Glutamatergic neuron (in vitro differentiated cells): ENCODE data around the gene ERFL. TPM values are rescaled to one million over a fixed set of nuclear protein-coding genes. Genes with fewer than 3 reads are reported as not detected.

Experiments used
- DNase-seq: peaks from one replicate; pipeline ENCODE4 v3.0.0; 2022
- H3K27ac Mint-ChIP-seq: one replicate; pipeline ENCODE4 v1.8.0; 2020; ENCODE audit warnings: mild to moderate bottlenecking, mixed read lengths, inconsistent platforms; ENCODE audit not compliant: unreplicated experiment
- H3K27me3 Mint-ChIP-seq: one replicate; pipeline ENCODE4 v1.8.0; 2020; ENCODE audit warnings: mild to moderate bottlenecking, moderate library complexity, mixed read lengths, inconsistent platforms; ENCODE audit not compliant: unreplicated experiment
- H3K36me3 Mint-ChIP-seq: one replicate; pipeline ENCODE4 v1.8.0; 2020; ENCODE audit warnings: mild to moderate bottlenecking, mixed read lengths, inconsistent platforms; ENCODE audit not compliant: unreplicated experiment
- H3K4me1 Mint-ChIP-seq: one replicate; pipeline ENCODE4 v1.8.0; 2020; ENCODE audit warnings: mild to moderate bottlenecking, low read depth, mixed read lengths, inconsistent platforms; ENCODE audit not compliant: unreplicated experiment
- H3K4me3 Mint-ChIP-seq: one replicate; pipeline ENCODE4 v1.8.0; 2020; ENCODE audit warnings: mild to moderate bottlenecking, mixed read lengths, inconsistent platforms; ENCODE audit not compliant: unreplicated experiment
- H3K9me3 Mint-ChIP-seq: one replicate; pipeline ENCODE4 v1.8.0; 2020; ENCODE audit warnings: mild to moderate bottlenecking, moderate library complexity, mixed read lengths, inconsistent platforms; ENCODE audit not compliant: unreplicated experiment
- total RNA-seq: library from RNA; stranded (reverse); fragmentation: NEBNext Ultra II Directional; extraction: Animal tissue kit (Norgen Biotek cat#: 25700); gene quantifications from one replicate; pipeline ENCODE4 v1.2.1, GENCODE V29; 2021; ENCODE audit not compliant: unreplicated experiment
- TF ChIP-seq, protein P1 (sequence below): fragments of 200-600 bp; sonication (generic); IDR thresholded peaks from one replicate; pipeline ENCODE4 v1.5.0; 2021; ENCODE audit not compliant: partially characterized antibody, unreplicated experiment

The ERFL gene
- total RNA-seq, 1 donor from 2014 or later = 1.6 TPM

DNA sequence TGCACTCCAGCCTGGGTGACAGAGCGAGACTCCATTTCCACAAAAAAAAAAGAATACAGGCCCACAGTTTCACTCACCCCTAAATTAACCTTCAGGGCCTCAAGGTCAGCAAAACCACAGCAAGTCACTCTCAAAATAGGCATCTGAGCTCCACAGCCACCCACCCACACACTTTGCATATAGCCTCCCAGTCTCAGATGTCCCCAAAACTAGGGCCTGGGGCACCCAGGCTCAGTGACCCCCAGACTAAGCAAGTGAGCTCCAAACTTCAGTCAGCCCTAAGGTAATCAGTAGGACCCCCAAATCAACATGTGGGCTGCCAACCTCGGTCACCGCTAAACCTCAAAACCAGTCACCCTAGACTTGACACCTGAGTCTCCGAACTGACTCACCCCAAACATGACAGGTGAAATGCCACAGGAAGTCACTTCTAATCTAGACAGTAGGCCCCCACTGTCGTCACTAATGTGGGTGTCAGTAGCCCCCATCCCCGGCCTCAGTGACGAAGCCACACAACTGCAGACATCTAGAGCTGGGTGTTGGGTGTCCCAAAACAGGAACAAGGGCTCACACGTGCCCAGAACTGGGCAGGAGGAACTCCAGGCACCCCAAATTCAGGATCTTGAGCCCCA lies 17.0 kb upstream of the ERFL start:
- H3K9me3 Mint-ChIP-seq = peaks cover 13% of the 10 kb centered on the region
- no peak overlapping the region for H3K27ac Mint-ChIP-seq
- peaks cover 6% of the 10 kb centered on the region for H3K36me3 Mint-ChIP-seq
- H3K4me1 Mint-ChIP-seq = no peaks in the 10 kb centered on the region
- TF ChIP-seq, protein P1, sequence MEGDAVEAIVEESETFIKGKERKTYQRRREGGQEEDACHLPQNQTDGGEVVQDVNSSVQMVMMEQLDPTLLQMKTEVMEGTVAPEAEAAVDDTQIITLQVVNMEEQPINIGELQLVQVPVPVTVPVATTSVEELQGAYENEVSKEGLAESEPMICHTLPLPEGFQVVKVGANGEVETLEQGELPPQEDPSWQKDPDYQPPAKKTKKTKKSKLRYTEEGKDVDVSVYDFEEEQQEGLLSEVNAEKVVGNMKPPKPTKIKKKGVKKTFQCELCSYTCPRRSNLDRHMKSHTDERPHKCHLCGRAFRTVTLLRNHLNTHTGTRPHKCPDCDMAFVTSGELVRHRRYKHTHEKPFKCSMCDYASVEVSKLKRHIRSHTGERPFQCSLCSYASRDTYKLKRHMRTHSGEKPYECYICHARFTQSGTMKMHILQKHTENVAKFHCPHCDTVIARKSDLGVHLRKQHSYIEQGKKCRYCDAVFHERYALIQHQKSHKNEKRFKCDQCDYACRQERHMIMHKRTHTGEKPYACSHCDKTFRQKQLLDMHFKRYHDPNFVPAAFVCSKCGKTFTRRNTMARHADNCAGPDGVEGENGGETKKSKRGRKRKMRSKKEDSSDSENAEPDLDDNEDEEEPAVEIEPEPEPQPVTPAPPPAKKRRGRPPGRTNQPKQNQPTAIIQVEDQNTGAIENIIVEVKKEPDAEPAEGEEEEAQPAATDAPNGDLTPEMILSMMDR = no peak
- DNase-seq = no peak
- peaks cover 20% of the 10 kb centered on the region for H3K27me3 Mint-ChIP-seq
- no peak overlapping the region for H3K4me3 Mint-ChIP-seq

DNA sequence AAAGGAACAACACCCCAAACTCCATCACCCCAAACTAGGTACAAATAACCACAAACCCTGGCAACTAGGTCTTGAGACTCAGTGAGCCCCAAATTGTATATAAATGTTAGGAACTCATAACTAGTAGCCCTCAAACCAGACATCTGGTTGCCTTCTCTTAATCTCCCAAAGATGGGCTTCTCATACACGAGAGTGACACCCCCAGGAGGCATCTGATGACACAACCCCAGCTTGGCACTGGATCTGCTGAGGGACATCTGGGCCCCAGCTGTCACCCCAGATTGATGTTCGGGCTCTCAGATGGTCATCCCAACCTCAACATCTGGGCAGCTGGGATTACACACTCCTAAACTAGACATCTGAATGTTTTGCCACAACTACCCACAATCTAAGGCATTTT lies 16.1 kb upstream of the ERFL start:
- TF ChIP-seq, protein P1 = no peak
- no peak overlapping the region for H3K27ac Mint-ChIP-seq
- no peak overlapping the region for H3K4me3 Mint-ChIP-seq
- no peaks in the 10 kb centered on the region for H3K4me1 Mint-ChIP-seq
- DNase-seq = no peak
- peaks cover 6% of the 10 kb centered on the region for H3K36me3 Mint-ChIP-seq
- peaks cover 17% of the 10 kb centered on the region for H3K27me3 Mint-ChIP-seq
- H3K9me3 Mint-ChIP-seq = peaks cover 13% of the 10 kb centered on the region

DNA sequence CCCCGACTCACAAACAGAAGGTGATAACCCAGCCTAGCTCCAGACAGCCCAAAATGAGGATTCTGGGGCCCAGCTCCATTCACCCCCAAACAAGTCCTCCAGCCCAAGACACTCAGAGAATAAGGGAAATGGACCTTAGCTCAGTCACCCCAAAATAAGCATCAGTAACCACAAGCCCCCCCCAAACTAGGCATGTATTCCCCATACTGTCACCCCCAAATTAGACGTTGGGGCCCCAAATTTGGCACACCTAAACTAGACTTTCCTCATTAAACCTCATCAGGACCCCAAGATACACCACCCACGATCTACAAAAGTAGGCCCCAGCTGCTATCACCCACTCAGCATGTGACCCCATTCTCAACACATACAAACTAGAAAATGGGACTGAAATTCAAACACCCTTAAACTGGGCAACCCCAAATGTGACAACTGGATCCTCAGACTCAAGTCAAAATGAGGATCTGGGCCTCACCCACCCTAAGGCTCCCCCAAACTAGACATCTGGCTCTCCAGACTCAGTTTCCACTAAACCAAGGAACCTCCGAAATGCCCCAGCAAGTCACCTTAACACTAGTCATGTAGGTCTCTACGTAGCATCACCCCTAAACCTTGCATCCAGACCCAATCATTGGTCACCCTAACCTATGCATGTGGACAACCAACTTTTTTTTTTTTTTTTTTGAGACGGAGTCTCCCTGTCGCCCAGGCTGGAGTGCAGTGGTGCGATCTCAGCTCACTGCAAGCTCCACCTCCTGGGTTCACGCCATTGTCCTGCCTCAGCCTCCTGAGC lies 13.4 kb upstream of the ERFL start:
- no peak for DNase-seq
- Mint-ChIP-seq H3K27me3 (peaks cover 18% of the 10 kb centered on the region), H3K27ac (peak overlapping the region; percentile 62), H3K9me3 (peaks cover 11% of the 10 kb centered on the region), H3K4me1 (peaks cover 7% of the 10 kb centered on the region), H3K4me3 (peak overlapping the region; percentile 57), H3K36me3 (peaks cover 6% of the 10 kb centered on the region)
- TF ChIP-seq, protein P1 = no peak

DNA sequence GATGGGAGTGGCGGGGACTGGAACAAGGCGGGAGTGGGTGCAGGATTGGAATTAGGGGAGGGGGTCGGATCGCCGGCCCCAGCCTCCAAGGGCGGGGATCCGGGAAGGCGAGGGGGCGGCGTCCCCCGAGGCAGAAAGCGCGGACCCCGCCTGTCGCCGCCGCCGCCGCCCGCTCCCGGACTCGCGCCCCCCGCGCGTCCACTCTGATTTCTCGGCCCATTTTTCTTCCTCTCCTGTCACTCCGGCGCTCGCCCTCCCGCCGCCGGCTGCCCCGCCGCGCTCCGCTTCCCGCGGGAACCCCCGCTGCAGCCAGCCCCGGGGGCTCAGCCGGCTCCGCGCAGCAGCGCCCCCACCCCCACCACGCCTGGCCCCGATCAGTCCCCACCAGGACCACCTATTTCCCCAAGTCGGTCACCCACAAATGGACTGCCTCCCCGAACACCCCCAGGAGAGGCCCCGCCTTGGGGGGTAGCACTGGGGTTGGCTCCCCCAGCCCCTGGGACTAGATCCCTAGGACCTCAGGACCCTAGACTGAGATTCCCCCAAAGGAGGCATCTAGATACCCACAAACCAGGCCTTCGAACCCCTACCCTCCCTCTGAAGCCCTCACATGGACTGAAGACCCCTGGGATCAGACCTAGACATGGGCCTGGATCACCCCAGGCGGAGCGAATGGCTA lies 12.6 kb upstream of the ERFL start:
- no peak for DNase-seq
- TF ChIP-seq, protein P1 = no peak
- Mint-ChIP-seq H3K9me3 (peaks cover 11% of the 10 kb centered on the region), H3K36me3 (peaks cover 6% of the 10 kb centered on the region), H3K4me1 (peaks cover 11% of the 10 kb centered on the region), H3K27ac (peak overlapping the region; percentile 62), H3K4me3 (peak overlapping the region; percentile 73), H3K27me3 (peaks cover 20% of the 10 kb centered on the region)
